Prostate gland (tissue), 2 donors: ENCODE data around the gene PDE7B. TPM values are rescaled to one million over a fixed set of nuclear protein-coding genes. Genes with fewer than 3 reads are reported as not detected.

ENCODE experiments used
- DNase-seq: peaks from one replicate; pipeline ENCODE4 v3.0.0-alpha.2; 2019; ENCODE audit warnings: low spot score
- H3K27ac ChIP-seq, 2 donors: fragments of 200-600 bp; sonication (generic); 2 replicates each; pipeline ENCODE4 v1.5.1; 2017 to 2019
- H3K27me3 ChIP-seq: fragments of 200-600 bp; sonication (generic); replicated peaks from 2 replicates; pipeline ENCODE4 v1.5.1; 2019; ENCODE audit not compliant: insufficient read depth
- H3K36me3 ChIP-seq, 2 donors: fragments of 200-600 bp; sonication (generic); 1 replicate in 1 of 2; 2 replicates in 1 of 2; pipeline versions ENCODE4 v1.5.1 to v1.8.1; 2017 to 2019
- H3K4me1 ChIP-seq: fragments of 200-600 bp; sonication (generic); replicated peaks from 2 replicates; pipeline ENCODE4 v1.5.1; 2019
- H3K4me3 ChIP-seq, 2 donors: fragments of 200-600 bp; sonication (generic); 2 replicates each; pipeline ENCODE4 v1.5.1; 2017 to 2019
- H3K9me3 ChIP-seq: fragments of 200-600 bp; sonication (generic); 2 replicates; pipeline ENCODE4 v1.5.1; 2017
- POLR2A ChIP-seq: fragments of 450-650 bp; IDR thresholded peaks from one replicate; pipeline ENCODE4 v1.6.1; 2016; ENCODE audit warnings: antibody characterized with exemption, mild to moderate bottlenecking
- POLR2AphosphoS5 ChIP-seq: sonication (generic); formaldehyde crosslinking; IDR thresholded peaks from one replicate; pipeline ENCODE4 v1.6.1; 2017; ENCODE audit warnings: antibody characterized with exemption
- WGBS: methylation state at CpG from one replicate; pipeline ENCODE4 v1.1.5; 2018; 5-methylcytosine and 5-hydroxymethylcytosine counted together
- intact Hi-C: fragments of 100-400 bp; cut with DNase I; formaldehyde crosslinking; loops from one replicate; pipeline ENCODE4 v1.14.2; 2022
- total RNA-seq, 2 donors: library from RNA; depleted of rRNA; stranded (reverse); fragments of >200 nt; gene quantifications; one replicate each; pipeline ENCODE4 v1.1.0, GENCODE V29; 2016
- TF ChIP-seq, protein P1 (sequence below), 4 experiments: fragments of 200-600 bp in 2 of 4; fragments of 450-650 bp in 2 of 4; sonication (generic) in 2 of 4; IDR thresholded peaks; 1 replicate in 3 of 4; 2 replicates in 1 of 4; pipeline ENCODE4 v1.5.1; 2016 to 2019; ENCODE audit warnings: antibody characterized with exemption in 4 of 4, mild to moderate bottlenecking in 2 of 4, moderate library complexity in 2 of 4

The PDE7B gene
- total RNA-seq, 2 donors from 2014 or later = 4.7 to 6.3 TPM

- 80% methylated on average over 3 of the region's 3 CpGs for WGBS
- H3K9me3 ChIP-seq = no peaks in the 10 kb centered on the region
- no peaks in the 10 kb centered on the region for H3K36me3 ChIP-seq
- H3K27ac ChIP-seq = no peak overlapping the region
- TF ChIP-seq POLR2A (no peak), POLR2AphosphoS5 (no peak)
- TF ChIP-seq, protein P1, sequence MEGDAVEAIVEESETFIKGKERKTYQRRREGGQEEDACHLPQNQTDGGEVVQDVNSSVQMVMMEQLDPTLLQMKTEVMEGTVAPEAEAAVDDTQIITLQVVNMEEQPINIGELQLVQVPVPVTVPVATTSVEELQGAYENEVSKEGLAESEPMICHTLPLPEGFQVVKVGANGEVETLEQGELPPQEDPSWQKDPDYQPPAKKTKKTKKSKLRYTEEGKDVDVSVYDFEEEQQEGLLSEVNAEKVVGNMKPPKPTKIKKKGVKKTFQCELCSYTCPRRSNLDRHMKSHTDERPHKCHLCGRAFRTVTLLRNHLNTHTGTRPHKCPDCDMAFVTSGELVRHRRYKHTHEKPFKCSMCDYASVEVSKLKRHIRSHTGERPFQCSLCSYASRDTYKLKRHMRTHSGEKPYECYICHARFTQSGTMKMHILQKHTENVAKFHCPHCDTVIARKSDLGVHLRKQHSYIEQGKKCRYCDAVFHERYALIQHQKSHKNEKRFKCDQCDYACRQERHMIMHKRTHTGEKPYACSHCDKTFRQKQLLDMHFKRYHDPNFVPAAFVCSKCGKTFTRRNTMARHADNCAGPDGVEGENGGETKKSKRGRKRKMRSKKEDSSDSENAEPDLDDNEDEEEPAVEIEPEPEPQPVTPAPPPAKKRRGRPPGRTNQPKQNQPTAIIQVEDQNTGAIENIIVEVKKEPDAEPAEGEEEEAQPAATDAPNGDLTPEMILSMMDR (IDR thresholded peaks at IDR 0.05) = no peak
- H3K4me1 ChIP-seq = no peaks in the 10 kb centered on the region
- intact Hi-C loops = no loop called here
- no peak overlapping the region for H3K4me3 ChIP-seq
- H3K27me3 ChIP-seq = no peaks in the 10 kb centered on the region
- no peak for DNase-seq
Measured at GRCh38 chr6:135995545-135995898, 144.0 kb downstream of the PDE7B start.

- no peak for DNase-seq
- TF ChIP-seq POLR2A = no peak
- TF ChIP-seq POLR2AphosphoS5 = no peak
- TF ChIP-seq, protein P1 (IDR thresholded peaks at IDR 0.05) = no peak
- Histone ChIP-seq H3K9me3 (no peaks in the 10 kb centered on the region), H3K4me1 (no peaks in the 10 kb centered on the region), H3K27ac (no peak overlapping the region), H3K4me3 (no peak overlapping the region), H3K36me3 (no peaks in the 10 kb centered on the region), H3K27me3 (no peaks in the 10 kb centered on the region)
- WGBS = 87% methylated on average over 2 of the region's 2 CpGs
- intact Hi-C loops = no loop called here
Measured at GRCh38 chr6:135996668-135997067, 145.2 kb downstream of the PDE7B start.

- DNase-seq = no peak
- H3K4me3 ChIP-seq = no peak overlapping the region
- H3K27me3 ChIP-seq = no peaks in the 10 kb centered on the region
- H3K4me1 ChIP-seq = no peaks in the 10 kb centered on the region
- 100% methylated on average over 1 of the region's 1 CpG for WGBS
- intact Hi-C loops = no loop called here
- no peaks in the 10 kb centered on the region for H3K36me3 ChIP-seq
- H3K27ac ChIP-seq = no peak overlapping the region
- no peaks in the 10 kb centered on the region for H3K9me3 ChIP-seq
- TF ChIP-seq POLR2A (no peak), POLR2AphosphoS5 (no peak)
- TF ChIP-seq, protein P1 (IDR thresholded peaks at IDR 0.05) = no peak
Measured at GRCh38 chr6:135999393-135999792, 147.9 kb downstream of the PDE7B start.

DNA sequence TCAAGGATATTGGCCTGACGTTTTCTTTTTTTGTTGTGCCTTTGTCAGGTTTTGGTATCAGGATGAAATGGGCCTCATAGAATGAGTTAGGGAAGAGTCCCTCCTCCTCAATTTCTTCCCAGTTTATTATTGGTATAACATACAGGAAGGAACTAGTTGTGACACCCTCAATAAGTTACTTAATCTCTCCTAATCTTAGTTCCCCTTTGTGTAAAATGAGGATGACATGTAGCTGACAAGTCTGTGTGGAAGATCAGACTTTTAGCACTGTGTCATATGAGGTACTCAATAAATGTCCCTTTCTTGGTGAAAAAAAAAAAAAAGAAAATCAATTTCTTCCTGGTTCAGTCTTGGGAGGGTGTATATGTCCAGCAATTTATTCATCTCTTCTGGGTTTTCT, 155.8 kb downstream of the PDE7B start:
- Histone ChIP-seq H3K9me3 (no peaks in the 10 kb centered on the region), H3K36me3 (no peaks in the 10 kb centered on the region), H3K4me3 (no peak overlapping the region), H3K27ac (no peak overlapping the region), H3K27me3 (no peaks in the 10 kb centered on the region), H3K4me1 (no peaks in the 10 kb centered on the region)
- TF ChIP-seq POLR2AphosphoS5 (no peak), POLR2A (no peak)
- TF ChIP-seq, protein P1 (IDR thresholded peaks at IDR 0.05) = no peak
- intact Hi-C loops = no loop called here
- DNase-seq = no peak
- WGBS = 76% methylated on average over 1 of the region's 1 CpG

DNA sequence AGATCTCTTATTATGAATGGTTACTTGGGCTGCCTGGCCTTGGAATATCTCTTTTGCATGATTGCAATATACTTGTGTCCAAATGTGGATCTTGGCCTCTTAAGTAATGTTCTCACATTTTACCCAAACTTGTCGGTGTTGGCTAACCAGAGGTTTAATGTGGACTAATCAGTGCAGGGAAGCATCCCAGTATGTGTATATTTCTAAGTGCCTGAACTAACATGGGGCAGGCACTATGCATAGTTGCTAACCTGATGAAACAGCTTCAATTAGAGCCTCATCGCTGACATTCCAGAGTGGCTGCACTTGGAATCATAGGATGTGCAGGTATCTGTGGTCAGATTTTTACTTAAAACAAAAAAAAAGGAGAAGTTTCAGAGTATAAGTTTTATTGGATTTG, 160.0 kb downstream of the PDE7B start:
- no peak overlapping the region for H3K4me3 ChIP-seq
- H3K36me3 ChIP-seq = no peaks in the 10 kb centered on the region
- no peak overlapping the region for H3K27ac ChIP-seq
- H3K4me1 ChIP-seq = no peaks in the 10 kb centered on the region
- H3K27me3 ChIP-seq = no peaks in the 10 kb centered on the region
- intact Hi-C loops = no loop called here
- no peaks in the 10 kb centered on the region for H3K9me3 ChIP-seq
- 80% methylated on average over 2 of the region's 2 CpGs for WGBS
- TF ChIP-seq, protein P1 (IDR thresholded peaks at IDR 0.05) = no peak
- TF ChIP-seq POLR2AphosphoS5 (no peak), POLR2A (no peak)
- no peak for DNase-seq
